Caco-2 (cell line): ENCODE measurements around the gene NFILZ. TPM values are rescaled to one million over a fixed set of nuclear protein-coding genes. Genes with fewer than 3 reads are reported as not detected.

ENCODE experiments used
- BruUV-seq: library from RNA; stranded (reverse); fragments of 400-500 nt; replicated peaks from 2 replicates; lab custom pipeline; 2021; lab: Mats Ljungman, UMichigan
- CTCF ChIA-PET: fragments of 300-600 bp; sonication (Branson Sonifier 250); formaldehyde crosslinking; loops from one replicate; lab custom pipeline; 2022; ENCODE audit warnings: antibody characterized with exemption; lab: Charles Lee
- POLR2A ChIA-PET: fragments of 300-600 bp; sonication (Branson Sonifier 250); formaldehyde crosslinking; loops from one replicate; lab custom pipeline; 2022; ENCODE audit warnings: antibody characterized with exemption; lab: Charles Lee
- DNase-seq, 2 experiments: peaks; one replicate each; pipeline versions ENCODE4 v3.0.0 to v3.0.0-alpha.2; 2020 to 2022
- H3K27me3 ChIP-seq: replicated peaks from 2 replicates; pipeline ENCODE4 v1.6.0; 2011; ENCODE audit warnings: low read length; ENCODE audit not compliant: control insufficient read depth, insufficient read depth
- H3K36me3 ChIP-seq: 2 replicates; pipeline ENCODE4 v1.5.1; 2011; ENCODE audit warnings: low read length; ENCODE audit not compliant: control insufficient read depth, insufficient read depth
- H3K4me1 ChIP-seq: fragments of 250-450 bp; sonication (Bioruptor Pico); 2 replicates; pipeline ENCODE4 v1.5.1; 2020; ENCODE audit warnings: mild to moderate bottlenecking
- H3K4me3 ChIP-seq: 2 replicates; pipeline ENCODE4 v1.5.1; 2011; ENCODE audit warnings: low read depth, mild to moderate bottlenecking, control low read depth, low read length
- H3K9me3 ChIP-seq: fragments of 250-450 bp; sonication (Bioruptor Pico); 2 replicates; pipeline ENCODE4 v1.5.1; 2020; ENCODE audit warnings: mild to moderate bottlenecking, moderate library complexity
- H3K27ac Mint-ChIP-seq: one replicate; pipeline ENCODE4 v1.8.0; 2022; ENCODE audit warnings: mixed read lengths; ENCODE audit not compliant: unreplicated experiment
- H3K27me3 Mint-ChIP-seq: one replicate; pipeline ENCODE4 v1.8.0; 2022; ENCODE audit warnings: mixed read lengths; ENCODE audit not compliant: insufficient read depth, unreplicated experiment
- H3K36me3 Mint-ChIP-seq: one replicate; pipeline ENCODE4 v1.8.0; 2022; ENCODE audit warnings: mild to moderate bottlenecking, mixed read lengths; ENCODE audit not compliant: insufficient read depth, unreplicated experiment
- H3K4me1 Mint-ChIP-seq: one replicate; pipeline ENCODE4 v1.8.0; 2022; ENCODE audit warnings: low read depth, mixed read lengths; ENCODE audit not compliant: unreplicated experiment
- H3K4me3 Mint-ChIP-seq: one replicate; pipeline ENCODE4 v1.8.0; 2022; ENCODE audit warnings: mild to moderate bottlenecking, moderate library complexity, mixed read lengths; ENCODE audit not compliant: unreplicated experiment
- H3K9me3 Mint-ChIP-seq: one replicate; pipeline ENCODE4 v1.8.0; 2022; ENCODE audit warnings: mixed read lengths; ENCODE audit not compliant: unreplicated experiment
- intact Hi-C: fragments of 100-400 bp; cut with micrococcal nuclease; formaldehyde crosslinking; loops from one replicate; pipeline ENCODE4 v1.10.0; 2022; ENCODE audit not compliant: unreplicated experiment
- total RNA-seq: library from RNA; stranded (reverse); gene quantifications from 2 replicates; pipeline ENCODE4 v1.2.3, GENCODE V29; 2022
- TF ChIP-seq, protein P1 (sequence below), 2 experiments: fragments of 200-600 bp in 1 of 2; IDR thresholded peaks; 1 replicate in 1 of 2; 2 replicates in 1 of 2; pipeline versions ENCODE4 v1.5.1 to v1.8.0; 2011 to 2022; ENCODE audit warnings: antibody characterized with exemption in 1 of 2, control low read depth in 1 of 2, inconsistent platforms in 1 of 2, low read depth in 1 of 2, low read length in 1 of 2, mild to moderate bottlenecking in 1 of 2, moderate library complexity in 1 of 2; ENCODE audit not compliant: insufficient read depth in 1 of 2, severe bottlenecking in 1 of 2, unreplicated experiment in 1 of 2

Gene NFILZ
- total RNA-seq, 1 experiment from 2014 or later = not detected

DNA sequence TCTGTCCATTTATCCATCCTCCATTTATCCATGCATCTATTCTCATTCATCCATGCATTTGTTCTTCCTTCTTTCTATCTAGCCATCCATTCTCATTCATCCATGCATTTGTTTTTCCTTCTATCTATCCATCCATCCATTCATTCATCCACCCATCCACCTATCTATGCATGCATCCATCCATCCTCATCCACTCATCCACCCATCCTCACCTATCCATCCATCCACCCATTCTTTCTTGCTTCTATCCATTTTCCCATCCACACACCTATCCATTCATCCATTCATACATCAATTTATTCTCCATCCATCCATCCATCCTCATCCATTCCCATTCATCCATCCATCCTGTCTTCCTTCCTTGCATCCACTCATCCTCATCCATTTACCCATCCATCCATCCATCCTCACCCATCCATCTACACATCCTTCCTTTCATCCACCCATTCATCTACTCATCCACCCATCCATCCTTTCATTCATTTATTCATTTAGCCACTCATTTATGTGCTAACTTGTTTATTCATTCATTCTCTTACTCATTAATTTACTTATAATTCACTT, 47.9 kb downstream of the NFILZ start:
- BruUV-seq = no TSS peak
- Mint-ChIP-seq H3K27ac (no peak overlapping the region), H3K36me3 (no peaks in the 10 kb centered on the region), H3K27me3 (peaks cover 12% of the 10 kb centered on the region), H3K9me3 (peaks cover 42% of the 10 kb centered on the region), H3K4me3 (no peak overlapping the region), H3K4me1 (no peaks in the 10 kb centered on the region)
- H3K4me3 ChIP-seq = no peak overlapping the region
- H3K36me3 ChIP-seq = no peaks in the 10 kb centered on the region
- no peaks in the 10 kb centered on the region for H3K27me3 ChIP-seq
- intact Hi-C loops = no loop called here
- ChIA-PET POLR2A (no interaction called here), CTCF (no interaction called here)
- TF ChIP-seq, protein P1, sequence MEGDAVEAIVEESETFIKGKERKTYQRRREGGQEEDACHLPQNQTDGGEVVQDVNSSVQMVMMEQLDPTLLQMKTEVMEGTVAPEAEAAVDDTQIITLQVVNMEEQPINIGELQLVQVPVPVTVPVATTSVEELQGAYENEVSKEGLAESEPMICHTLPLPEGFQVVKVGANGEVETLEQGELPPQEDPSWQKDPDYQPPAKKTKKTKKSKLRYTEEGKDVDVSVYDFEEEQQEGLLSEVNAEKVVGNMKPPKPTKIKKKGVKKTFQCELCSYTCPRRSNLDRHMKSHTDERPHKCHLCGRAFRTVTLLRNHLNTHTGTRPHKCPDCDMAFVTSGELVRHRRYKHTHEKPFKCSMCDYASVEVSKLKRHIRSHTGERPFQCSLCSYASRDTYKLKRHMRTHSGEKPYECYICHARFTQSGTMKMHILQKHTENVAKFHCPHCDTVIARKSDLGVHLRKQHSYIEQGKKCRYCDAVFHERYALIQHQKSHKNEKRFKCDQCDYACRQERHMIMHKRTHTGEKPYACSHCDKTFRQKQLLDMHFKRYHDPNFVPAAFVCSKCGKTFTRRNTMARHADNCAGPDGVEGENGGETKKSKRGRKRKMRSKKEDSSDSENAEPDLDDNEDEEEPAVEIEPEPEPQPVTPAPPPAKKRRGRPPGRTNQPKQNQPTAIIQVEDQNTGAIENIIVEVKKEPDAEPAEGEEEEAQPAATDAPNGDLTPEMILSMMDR (IDR thresholded peaks at IDR 0.05; ENCODE audit: insufficient read depth in 1 of 2, low read depth in 1 of 2, low read length in 1 of 2, severe bottlenecking in 1 of 2, unreplicated experiment in 1 of 2) = no peak
- no peaks in the 10 kb centered on the region for H3K4me1 ChIP-seq
- no peaks in the 10 kb centered on the region for H3K9me3 ChIP-seq
- no peak for DNase-seq

Other genes with a start within 250 kb of the NFILZ start
- 86.3 and 91.3 TPM in 2 replicates for gene RAB11B, start 240.3 kb upstream of the NFILZ start, total RNA-seq
- gene MARCHF2, start 217.3 kb upstream of the NFILZ start, total RNA-seq = 13.8 and 15.2 TPM in 2 replicates
- 271 and 286 TPM in 2 replicates for gene HNRNPM, start 185.7 kb upstream of the NFILZ start, total RNA-seq
- 0.26 TPM in 1 of 2 replicates, not detected in the other for gene PRAM1, start 128.0 kb upstream of the NFILZ start, total RNA-seq
- 17.2 and 25.0 TPM in 2 replicates for gene ZNF414, start 116.5 kb upstream of the NFILZ start, total RNA-seq
- gene MYO1F, start 53.2 kb upstream of the NFILZ start, total RNA-seq = 0.23 and 0.25 TPM in 2 replicates
- 0.44 and 0.77 TPM in 2 replicates for gene ADAMTS10, start 19.9 kb upstream of the NFILZ start, total RNA-seq
- gene ACTL9, start 68.2 kb downstream of the NFILZ start, total RNA-seq = not detected in 2 replicates
- gene OR2Z1, start 91.0 kb downstream of the NFILZ start, total RNA-seq = not detected in 2 replicates
- 8.9 and 10.1 TPM in 2 replicates for gene ZNF558, start 201.7 kb downstream of the NFILZ start, total RNA-seq
- gene MBD3L1, start 201.7 kb downstream of the NFILZ start, total RNA-seq = not detected in 2 replicates